ENCODE measurements around the gene RHEB.

The RHEB gene

GRCh38 chr7:151489498-151489897, 30.2 kb downstream of the RHEB start:
- H3K4me1 ChIP-seq (ENCODE audit: low read depth, poor library complexity, severe bottlenecking): peaks cover 21% of the 10 kb centered on the region
- no peak for TF ChIP-seq CTCF (conservative IDR thresholded peaks at IDR 0.05; ENCODE audit: low read depth, low read length)
- H3K4me3 ChIP-seq (IDR thresholded peaks at IDR 0.05; ENCODE audit: insufficient read depth, low read depth, low read length): no peak overlapping the region
- no peak overlapping the region for H2AFZ ChIP-seq (ENCODE audit: low read depth)
- no peak overlapping the region for H3K4me2 ChIP-seq
- no peaks in the 10 kb centered on the region for H3K27me3 ChIP-seq (ENCODE audit: insufficient read depth, low read depth)
- H3K79me2 ChIP-seq (ENCODE audit: insufficient read depth, low read depth): peaks cover 97% of the 10 kb centered on the region
- H3K9ac ChIP-seq: no peak overlapping the region
- peaks cover 60% of the 10 kb centered on the region for H4K20me1 ChIP-seq (ENCODE audit: insufficient read depth)
- no peak overlapping the region for H3K27ac ChIP-seq
- H3K36me3 ChIP-seq (ENCODE audit: insufficient read depth): peaks cover 25% of the 10 kb centered on the region; the same call in 1 of the 2 replicates

GRCh38 chr7:151488096-151488495, 31.6 kb downstream of the RHEB start:
- Histone ChIP-seq H3K79me2 (ENCODE audit: insufficient read depth, low read depth) (peaks cover 96% of the 10 kb centered on the region), H3K4me1 (ENCODE audit: low read depth, poor library complexity, severe bottlenecking) (peaks cover 14% of the 10 kb centered on the region), H3K4me2 (no peak overlapping the region), H3K27ac (no peak overlapping the region), H3K36me3 (ENCODE audit: insufficient read depth) (peaks cover 25% of the 10 kb centered on the region; the same call in 1 of the 2 replicates), H3K27me3 (ENCODE audit: insufficient read depth, low read depth) (no peaks in the 10 kb centered on the region), H4K20me1 (ENCODE audit: insufficient read depth) (peaks cover 52% of the 10 kb centered on the region), H3K4me3 (IDR thresholded peaks at IDR 0.05; ENCODE audit: insufficient read depth, low read depth, low read length) (no peak overlapping the region), H2AFZ (ENCODE audit: low read depth) (no peak overlapping the region), H3K9ac (no peak overlapping the region)
- no peak for TF ChIP-seq CTCF (conservative IDR thresholded peaks at IDR 0.05; ENCODE audit: low read depth, low read length)

GRCh38 chr7:151487228-151487627, 32.5 kb downstream of the RHEB start:
- Histone ChIP-seq H3K4me2 (no peak overlapping the region), H3K4me3 (IDR thresholded peaks at IDR 0.05; ENCODE audit: insufficient read depth, low read depth, low read length) (no peak overlapping the region), H3K9ac (no peak overlapping the region), H3K36me3 (ENCODE audit: insufficient read depth) (peaks cover 25% of the 10 kb centered on the region; the same call in 1 of the 2 replicates), H3K27me3 (ENCODE audit: insufficient read depth, low read depth) (no peaks in the 10 kb centered on the region), H2AFZ (ENCODE audit: low read depth) (no peak overlapping the region), H4K20me1 (ENCODE audit: insufficient read depth) (peaks cover 52% of the 10 kb centered on the region), H3K4me1 (ENCODE audit: low read depth, poor library complexity, severe bottlenecking) (peaks cover 23% of the 10 kb centered on the region), H3K27ac (no peak overlapping the region), H3K79me2 (ENCODE audit: insufficient read depth, low read depth) (peaks cover 96% of the 10 kb centered on the region)
- TF ChIP-seq CTCF (conservative IDR thresholded peaks at IDR 0.05; ENCODE audit: low read depth, low read length): no peak

GRCh38 chr7:151486074-151486473, 33.6 kb downstream of the RHEB start:
- Histone ChIP-seq H3K4me3 (IDR thresholded peaks at IDR 0.05; ENCODE audit: insufficient read depth, low read depth, low read length) (no peak overlapping the region), H3K36me3 (ENCODE audit: insufficient read depth) (peaks cover 25% of the 10 kb centered on the region; the same call in 1 of the 2 replicates), H3K27me3 (ENCODE audit: insufficient read depth, low read depth) (no peaks in the 10 kb centered on the region), H3K79me2 (ENCODE audit: insufficient read depth, low read depth) (peaks cover 96% of the 10 kb centered on the region), H4K20me1 (ENCODE audit: insufficient read depth) (peaks cover 41% of the 10 kb centered on the region), H3K4me1 (ENCODE audit: low read depth, poor library complexity, severe bottlenecking) (peaks cover 34% of the 10 kb centered on the region), H3K9ac (no peak overlapping the region), H2AFZ (ENCODE audit: low read depth) (no peak overlapping the region), H3K4me2 (no peak overlapping the region), H3K27ac (no peak overlapping the region)
- TF ChIP-seq CTCF (conservative IDR thresholded peaks at IDR 0.05; ENCODE audit: low read depth, low read length): no peak
